Endothelial cell of umbilical vein (primary cell): ENCODE measurements around the gene THSD4. TPM values are rescaled to one million over a fixed set of nuclear protein-coding genes. Genes with fewer than 3 reads are reported as not detected.

Source experiments
- BruUV-seq: library from RNA; stranded (reverse); fragments of 400-500 nt; replicated peaks from 2 replicates; lab custom pipeline; 2021; lab: Mats Ljungman, UMichigan
- CTCF ChIA-PET: fragments of 300-600, 350-600 bp; sonication (Branson Sonifier 250); formaldehyde crosslinking; loops from one replicate; lab custom pipeline; 2021; ENCODE audit warnings: antibody characterized with exemption, inconsistent platforms; lab: Charles Lee
- POLR2A ChIA-PET: fragments of 300-600, 350-600 bp; sonication (Branson Sonifier 250); formaldehyde crosslinking; loops from one replicate; lab custom pipeline; 2021; ENCODE audit warnings: antibody characterized with exemption, inconsistent platforms; lab: Charles Lee
- DNase-seq: peaks from one replicate; pipeline ENCODE4 v3.0.0-alpha.2; 2011; ENCODE audit warnings: low read depth, low spot score
- FAIRE-seq: peaks from 2 replicates; lab custom pipeline; 2011; peaks lifted over from hg19 to GRCh38; lab: Jason Lieb, UNC
- H2AFZ ChIP-seq: 2 replicates; pipeline ENCODE4 v1.6.0; 2012; ENCODE audit warnings: low read depth, low read length, control low read depth, inconsistent platforms
- H3K27ac ChIP-seq: 2 replicates; pipeline ENCODE4 v1.5.1; 2011; ENCODE audit warnings: low read depth, mild to moderate bottlenecking, control low read depth, low read length, moderate library complexity; ENCODE audit not compliant: insufficient read depth
- H3K27me3 ChIP-seq, 2 experiments: 2 replicates each; pipeline versions ENCODE4 v1.6.0 to v1.6.1; 2011; ENCODE audit warnings: low read length in 2 of 2, mixed read lengths in 1 of 2; ENCODE audit not compliant: control insufficient read depth in 2 of 2, insufficient read depth in 2 of 2
- H3K36me3 ChIP-seq, 2 experiments: 2 replicates in 1 of 2; 3 replicates in 1 of 2; pipeline ENCODE4 v1.5.1; 2011; ENCODE audit warnings: low read length in 2 of 2, mild to moderate bottlenecking in 1 of 2, moderate library complexity in 1 of 2; ENCODE audit not compliant: control insufficient read depth in 2 of 2, insufficient read depth in 2 of 2; ENCODE audit errors: extremely low read depth in 1 of 2
- H3K4me1 ChIP-seq: 3 replicates; pipeline ENCODE4 v1.5.1; 2011; ENCODE audit warnings: mild to moderate bottlenecking, low read length; ENCODE audit not compliant: control insufficient read depth, insufficient read depth; ENCODE audit errors: extremely low read depth
- H3K4me2 ChIP-seq: 2 replicates; pipeline ENCODE4 v1.6.1; 2011; ENCODE audit warnings: low read length, control low read depth, mixed read lengths; ENCODE audit not compliant: insufficient read depth
- H3K4me3 ChIP-seq, 3 experiments: fragments of 200-600 bp in 1 of 3; sonication (generic), shearing (Covaris generic) in 1 of 3; replicated peaks in 1 of 3; 2 replicates each; pipeline ENCODE4 v1.5.1; 2011 to 2016; ENCODE audit warnings: control low read depth in 3 of 3, low read length in 3 of 3, mild to moderate bottlenecking in 2 of 3, inconsistent platforms in 1 of 3, low read depth in 1 of 3, moderate library complexity in 1 of 3; ENCODE audit not compliant: insufficient read depth in 1 of 3
- H3K79me2 ChIP-seq: 2 replicates; pipeline ENCODE4 v1.6.0; 2012; ENCODE audit warnings: low read length, inconsistent platforms; ENCODE audit not compliant: control insufficient read depth, insufficient read depth
- H3K9ac ChIP-seq: replicated peaks from 2 replicates; pipeline ENCODE3; 2011; ENCODE audit warnings: low read length, control low read depth; ENCODE audit not compliant: insufficient read depth; ENCODE audit errors: extremely low read depth
- H3K9me1 ChIP-seq: replicated peaks from 3 replicates; pipeline ENCODE4 v1.6.0; 2011; ENCODE audit warnings: mild to moderate bottlenecking, low read length; ENCODE audit not compliant: control insufficient read depth, insufficient read depth; ENCODE audit errors: extremely low read depth
- H3K9me3 ChIP-seq: replicated peaks from 2 replicates; pipeline ENCODE4 v1.5.1; 2012; ENCODE audit warnings: low read length, inconsistent platforms; ENCODE audit not compliant: control insufficient read depth, insufficient read depth
- H4K20me1 ChIP-seq: replicated peaks from 2 replicates; pipeline ENCODE3; 2011; ENCODE audit warnings: mild to moderate bottlenecking, low read length; ENCODE audit not compliant: control insufficient read depth, insufficient read depth; ENCODE audit errors: extremely low read depth
- CTCF ChIP-seq, 2 donors: IDR thresholded peaks; 1 replicate in 1 of 2; 2 replicates in 1 of 2; pipeline ENCODE4 v1.5.1; 2011; ENCODE audit warnings: low read length in 2 of 2, mild to moderate bottlenecking in 2 of 2, moderate library complexity in 2 of 2, control low read depth in 1 of 2, inconsistent platforms in 1 of 2, low read depth in 1 of 2; ENCODE audit not compliant: insufficient read depth in 1 of 2; ENCODE audit errors: extremely low read depth in 1 of 2
- EZH2 ChIP-seq: IDR thresholded peaks from 2 replicates; pipeline ENCODE4 v1.6.1; 2012; ENCODE audit warnings: borderline replicate concordance, low read depth, mild to moderate bottlenecking, moderate library complexity, low read length, inconsistent platforms; ENCODE audit not compliant: severe bottlenecking
- FOS ChIP-seq: IDR thresholded peaks from 2 replicates; pipeline ENCODE4 v1.6.1; 2011; ENCODE audit warnings: mild to moderate bottlenecking, low read length, moderate library complexity, borderline replicate concordance; ENCODE audit not compliant: insufficient read depth
- GATA2 ChIP-seq: IDR thresholded peaks from 2 replicates; pipeline ENCODE4 v1.7.0; 2011; ENCODE audit warnings: low read depth, mild to moderate bottlenecking, moderate library complexity, mixed read lengths, low read length; ENCODE audit not compliant: insufficient read length, insufficient read depth
- JUN ChIP-seq: IDR thresholded peaks from 2 replicates; pipeline ENCODE4 v1.6.1; 2011; ENCODE audit warnings: borderline replicate concordance, low read depth; ENCODE audit not compliant: insufficient read length, insufficient read depth
- MAX ChIP-seq: IDR thresholded peaks from 2 replicates; pipeline ENCODE4 v1.6.1; 2011; ENCODE audit not compliant: insufficient read depth, insufficient read length
- MYC ChIP-seq: IDR thresholded peaks from one replicate; pipeline ENCODE4 v1.6.1; 2011; ENCODE audit warnings: mild to moderate bottlenecking, low read depth, low read length
- POLR2A ChIP-seq: IDR thresholded peaks from 2 replicates; pipeline ENCODE4 v1.6.1; 2012; ENCODE audit warnings: low read depth, mild to moderate bottlenecking, control low read depth, low read length
- POLR2AphosphoS5 ChIP-seq: IDR thresholded peaks from 2 replicates; pipeline ENCODE4 v1.6.1; 2012; ENCODE audit warnings: low read depth, mild to moderate bottlenecking, control low read depth, low read length, moderate library complexity; ENCODE audit not compliant: insufficient read depth
- dilution Hi-C: fragments of 300-500 bp; cut with MboI; formaldehyde crosslinking; loops from one replicate; pipeline ENCODE4 v1.15.0; 2019; ENCODE audit warnings: low sequenced_read_pairs; ENCODE audit not compliant: extremely low pct_ligation_motif_present
- intact Hi-C: fragments of 100-400 bp; cut with micrococcal nuclease; formaldehyde crosslinking; loops from one replicate; pipeline ENCODE4 v1.10.0; 2022
- polyA plus RNA-seq, 4 experiments: library from polyadenylated mRNA; depleted of rRNA in 3 of 4; stranded (reverse) in 3 of 4; unstranded in 1 of 4; fragments of >200 nt; gene quantifications; 2 replicates each; pipeline versions ENCODE4 v1.2.1 to v1.2.3, GENCODE V29; 2011 to 2012; ENCODE audit warnings: missing spikeins in 1 of 4
- total RNA-seq: library from RNA; stranded (reverse); gene quantifications from 2 replicates; pipeline ENCODE4 v1.2.3, GENCODE V29; 2021

THSD4 gene
- total and polyA plus RNA-seq, 2 donors (not counting 3 experiments of a cell fraction or from before 2014, with no cell fraction given): 9.9 to 25.4 TPM

GRCh38 chr15:71455107-71455506, 339.8 kb downstream of the THSD4 start:
- intact Hi-C loops: no loop called here

More at GRCh38 chr15:71455107-71455506, 339.8 kb downstream of the THSD4 start:
- H3K27ac ChIP-seq: no peak overlapping the region
- H4K20me1 ChIP-seq: no peaks in the 10 kb centered on the region
- H3K9me1 ChIP-seq: no peaks in the 10 kb centered on the region
- no peaks in the 10 kb centered on the region for H3K27me3 ChIP-seq
- no peak overlapping the region for H2AFZ ChIP-seq
- dilution Hi-C loops: no loop called here
- no peak for DNase-seq
- FAIRE-seq: no peak
- no peaks in the 10 kb centered on the region for H3K36me3 ChIP-seq
- ChIA-PET CTCF (interaction anchor here (1.9 kb wide), 1 partner anchor 120 kb away, joined by 4 read pairs; no protein-coding TSS in a partner anchor), POLR2A (no interaction called here)
- H3K9ac ChIP-seq: no peak overlapping the region
- no peak overlapping the region for H3K4me3 ChIP-seq
- TF ChIP-seq MAX: no peak
- TF ChIP-seq MYC: no peak
- TF ChIP-seq JUN: no peak
- TF ChIP-seq POLR2A: no peak
- TF ChIP-seq EZH2: no peak
- TF ChIP-seq GATA2: no peak
- no peak for TF ChIP-seq POLR2AphosphoS5
- no peak for TF ChIP-seq FOS
- TF ChIP-seq CTCF (IDR thresholded peaks at IDR 0.05; ENCODE audit: extremely low read depth in 1 of 2, insufficient read depth in 1 of 2, low read depth in 1 of 2, low read length in 2 of 2): no peak
- no TSS peak for BruUV-seq
- H3K79me2 ChIP-seq: no peaks in the 10 kb centered on the region
- peaks cover 16% of the 10 kb centered on the region for H3K4me1 ChIP-seq
- no peak overlapping the region for H3K4me2 ChIP-seq
- H3K9me3 ChIP-seq: no peaks in the 10 kb centered on the region
